Umbilical cord (tissue), 2 donors: ENCODE measurements around the gene LCN15. TPM values are rescaled to one million over a fixed set of nuclear protein-coding genes. Genes with fewer than 3 reads are reported as not detected.

Experiments
- DNase-seq: peaks from one replicate; pipeline ENCODE4 v3.0.0-alpha.2; 2015; ENCODE audit warnings: low spot score
- total RNA-seq: library from RNA; depleted of rRNA; stranded (reverse); fragments of >200 nt; gene quantifications from one replicate; pipeline ENCODE4 v1.2.3, GENCODE V29; 2014; ENCODE audit warnings: low replicate concordance; ENCODE audit not compliant: insufficient read depth

The LCN15 gene
- total RNA-seq, 1 donor from 2014 or later: 2.2 TPM

DNA sequence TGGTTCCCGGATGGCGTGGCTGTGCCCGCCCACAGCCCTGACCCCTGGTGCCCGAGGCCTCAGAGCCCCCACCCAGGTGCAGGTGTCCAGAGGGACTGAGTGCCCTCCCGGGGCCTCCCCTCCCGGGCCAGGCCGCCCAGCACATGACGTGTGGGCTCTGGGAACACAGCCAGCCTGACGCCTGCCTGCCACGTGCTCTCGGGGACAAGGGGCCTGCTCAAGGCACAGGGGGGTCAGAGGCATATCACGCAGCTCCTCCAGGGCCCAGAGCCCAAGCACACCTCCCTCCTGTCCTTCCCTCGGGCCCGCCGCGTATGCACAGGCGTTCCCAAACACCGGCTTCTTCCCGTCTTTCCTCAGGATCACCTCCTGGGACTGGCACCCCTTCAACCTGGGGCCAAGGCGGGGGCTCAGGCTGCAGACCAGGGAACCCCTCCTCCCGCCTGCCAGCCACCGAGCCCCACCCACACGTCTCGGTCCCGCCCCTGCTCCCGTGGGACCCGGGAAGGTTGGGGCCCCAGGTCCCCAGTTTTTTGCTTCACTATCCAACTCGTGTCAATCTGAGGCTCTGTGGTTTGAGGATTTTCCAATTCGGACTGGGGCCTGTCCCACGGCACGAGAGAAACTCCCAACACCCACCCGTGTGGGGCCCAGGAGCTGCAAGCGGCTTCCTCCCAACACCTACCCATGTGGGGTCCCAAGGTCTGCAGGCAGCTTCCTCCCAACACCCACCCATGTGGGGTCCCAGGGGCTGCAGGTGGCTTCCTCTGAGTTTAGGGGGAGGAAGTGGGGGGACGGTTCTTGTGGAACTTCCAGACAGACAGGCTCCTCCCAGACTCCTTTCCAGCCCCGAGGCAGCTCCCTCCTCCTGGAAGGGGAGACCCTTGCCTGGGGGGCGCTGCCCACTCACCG, 23.1 kb downstream of the LCN15 start:
- DNase-seq: peak; percentile 40

DNA sequence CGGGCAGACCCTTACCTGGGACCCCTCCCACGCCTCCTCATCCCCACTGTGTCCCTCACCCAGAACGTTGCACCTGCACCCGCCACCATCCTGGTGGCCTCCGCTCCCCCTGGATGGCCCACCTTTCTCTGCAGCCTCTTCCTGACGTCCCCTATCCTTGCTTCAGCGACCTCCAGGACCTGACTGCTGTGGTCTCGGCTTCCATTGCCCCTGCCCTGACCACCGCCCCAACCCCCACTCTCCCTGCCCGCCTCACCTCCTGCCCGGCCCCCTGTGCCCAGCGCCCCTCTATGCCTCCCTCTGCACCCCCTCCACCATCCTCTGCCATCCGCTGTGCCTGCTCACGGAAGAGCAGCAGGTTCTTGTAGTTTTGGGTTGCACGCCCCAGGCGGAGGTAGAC, 23.8 kb downstream of the LCN15 start:
- DNase-seq: no peak

DNA sequence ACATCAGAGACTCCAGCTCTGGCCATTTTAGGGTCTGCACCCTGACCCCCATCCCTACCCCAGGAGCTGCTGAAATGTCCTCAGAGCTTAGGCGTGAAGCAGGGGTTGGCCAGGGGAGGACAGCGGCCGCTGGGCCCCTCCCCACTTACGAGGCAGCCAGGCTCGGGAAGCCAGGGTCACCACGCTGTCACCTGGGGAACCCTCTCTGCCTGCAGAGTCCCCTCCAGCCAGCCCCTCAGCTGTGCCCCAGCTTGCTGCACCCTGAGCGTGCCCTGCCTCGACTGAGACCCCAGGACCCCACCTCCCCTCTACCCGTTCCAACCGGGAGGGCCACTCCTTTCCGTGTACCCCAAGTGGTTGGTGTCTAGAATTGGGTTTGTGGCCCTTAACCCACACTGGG, 24.2 kb downstream of the LCN15 start:
- no peak for DNase-seq

DNA sequence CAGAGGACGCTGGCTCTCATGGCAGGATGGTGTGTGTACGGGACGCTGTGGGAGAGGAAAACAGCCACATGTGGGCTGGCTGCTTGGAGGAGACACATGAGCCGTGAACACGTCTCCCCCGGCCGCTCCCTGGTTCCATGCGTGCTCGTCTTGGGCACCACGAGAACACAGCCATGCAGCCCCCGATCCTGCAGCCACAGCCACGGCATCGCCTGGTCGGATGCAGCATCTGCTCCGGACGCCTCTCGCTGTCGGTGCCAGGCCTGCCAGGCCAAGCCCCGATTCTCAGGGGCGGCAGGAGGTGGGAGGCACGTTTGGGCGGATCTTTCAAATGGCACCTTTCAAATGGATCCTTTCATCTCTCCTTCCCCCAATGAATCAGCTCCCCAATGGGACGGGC, 24.8 kb downstream of the LCN15 start:
- no peak for DNase-seq

DNA sequence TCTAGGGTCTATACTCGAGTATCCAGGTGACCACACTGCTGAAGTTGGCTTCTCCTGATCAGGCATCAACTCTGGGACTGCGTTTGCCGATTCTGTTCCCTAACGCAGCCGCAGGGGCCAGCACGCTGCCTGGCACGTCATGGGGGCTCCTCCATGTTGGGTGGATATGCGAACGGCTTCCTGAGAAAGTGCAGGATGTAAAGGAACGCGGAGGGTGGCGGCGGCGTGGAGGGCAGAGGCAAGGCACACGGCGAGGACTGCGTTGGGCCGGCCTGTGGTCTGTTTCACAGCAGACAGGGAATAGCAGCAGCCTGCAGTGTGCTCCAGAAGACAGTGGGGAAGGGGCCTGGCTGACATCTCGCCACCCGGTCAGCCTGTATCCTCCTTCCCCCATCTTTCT, 25.4 kb downstream of the LCN15 start:
- no peak for DNase-seq

DNA sequence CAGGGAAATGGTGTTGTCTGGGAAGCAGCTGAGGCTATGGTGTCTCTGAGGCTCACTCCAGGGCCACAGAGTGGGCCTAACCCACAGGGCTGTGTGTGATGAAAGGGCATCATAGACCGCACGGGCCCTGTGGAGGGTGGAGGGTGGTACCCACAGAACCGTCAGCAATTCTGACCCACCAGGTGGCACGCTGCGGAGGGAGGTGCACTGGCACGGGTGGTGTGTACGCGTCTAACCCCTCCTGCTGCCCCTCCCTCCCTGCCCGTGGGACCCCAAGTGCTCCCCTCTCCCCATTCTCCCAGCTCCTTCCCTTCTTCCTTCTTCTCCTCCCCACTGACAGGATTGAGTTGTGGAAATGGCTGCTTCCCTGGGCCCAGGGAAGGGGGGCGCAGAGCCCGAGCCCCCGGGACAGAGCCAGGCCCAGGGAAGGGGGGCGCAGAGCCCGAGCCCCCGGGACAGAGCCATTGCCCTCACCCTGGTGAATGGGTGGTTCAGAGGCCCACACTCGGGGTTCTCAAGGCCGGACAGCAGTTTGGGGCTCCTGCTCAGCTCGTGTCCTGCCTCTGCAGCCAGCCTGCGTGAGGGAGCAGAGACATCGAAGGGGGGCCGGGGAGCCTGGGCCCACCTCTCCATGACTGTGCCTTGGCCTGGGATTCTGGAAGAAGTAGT, 28.4 kb downstream of the LCN15 start:
- DNase-seq: no peak

DNA sequence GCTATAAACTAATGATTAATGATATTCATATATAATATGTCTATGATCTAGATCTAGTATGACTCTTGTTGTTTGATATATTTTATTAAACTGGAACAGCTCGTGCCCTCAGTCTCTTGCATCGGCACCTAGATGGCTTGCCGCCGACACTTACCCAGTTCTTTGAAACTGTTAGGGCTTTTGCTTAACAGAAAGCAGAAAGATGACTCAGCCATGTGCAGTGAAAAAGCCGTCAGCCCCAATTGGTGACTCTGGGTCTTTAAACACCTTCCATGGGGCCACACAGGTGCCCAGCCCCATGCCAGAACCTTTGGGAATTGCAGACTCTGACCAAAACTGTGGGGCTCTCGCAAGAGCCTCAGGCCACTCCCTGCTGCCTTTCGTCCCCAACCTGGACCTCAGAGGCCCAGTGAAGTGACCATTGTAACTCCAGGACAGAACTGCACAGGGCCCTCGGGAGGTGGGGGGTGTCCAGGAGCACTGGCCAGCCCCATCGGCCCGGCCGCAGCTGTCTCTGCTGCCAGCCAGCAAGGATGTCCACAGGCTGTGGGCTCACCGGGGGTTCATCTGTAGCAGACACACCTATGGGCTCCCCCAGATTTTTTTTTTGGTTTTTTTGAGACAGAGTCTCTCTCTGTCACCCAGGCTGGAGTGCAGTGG, 29.4 kb downstream of the LCN15 start:
- no peak for DNase-seq

DNA sequence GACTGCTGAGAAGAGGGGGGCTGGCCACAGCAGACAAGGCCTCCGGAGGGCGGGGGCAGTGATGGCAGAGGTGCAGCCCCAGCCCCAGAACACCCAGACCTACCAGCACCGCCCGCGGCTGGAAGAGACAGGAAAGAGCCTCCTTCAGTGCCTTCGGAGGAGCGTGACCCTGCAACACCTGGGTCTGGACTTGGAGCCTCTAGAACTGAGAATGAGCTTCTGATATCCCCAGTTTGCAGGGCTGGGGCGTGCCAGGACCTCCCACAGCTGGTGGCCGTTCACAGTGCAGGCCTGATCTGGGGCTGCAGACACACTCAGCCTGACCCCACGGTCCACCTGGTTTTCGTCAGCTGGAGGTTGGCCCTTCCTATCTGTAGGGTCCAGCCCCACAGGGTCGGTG, 30.7 kb downstream of the LCN15 start:
- no peak for DNase-seq

DNA sequence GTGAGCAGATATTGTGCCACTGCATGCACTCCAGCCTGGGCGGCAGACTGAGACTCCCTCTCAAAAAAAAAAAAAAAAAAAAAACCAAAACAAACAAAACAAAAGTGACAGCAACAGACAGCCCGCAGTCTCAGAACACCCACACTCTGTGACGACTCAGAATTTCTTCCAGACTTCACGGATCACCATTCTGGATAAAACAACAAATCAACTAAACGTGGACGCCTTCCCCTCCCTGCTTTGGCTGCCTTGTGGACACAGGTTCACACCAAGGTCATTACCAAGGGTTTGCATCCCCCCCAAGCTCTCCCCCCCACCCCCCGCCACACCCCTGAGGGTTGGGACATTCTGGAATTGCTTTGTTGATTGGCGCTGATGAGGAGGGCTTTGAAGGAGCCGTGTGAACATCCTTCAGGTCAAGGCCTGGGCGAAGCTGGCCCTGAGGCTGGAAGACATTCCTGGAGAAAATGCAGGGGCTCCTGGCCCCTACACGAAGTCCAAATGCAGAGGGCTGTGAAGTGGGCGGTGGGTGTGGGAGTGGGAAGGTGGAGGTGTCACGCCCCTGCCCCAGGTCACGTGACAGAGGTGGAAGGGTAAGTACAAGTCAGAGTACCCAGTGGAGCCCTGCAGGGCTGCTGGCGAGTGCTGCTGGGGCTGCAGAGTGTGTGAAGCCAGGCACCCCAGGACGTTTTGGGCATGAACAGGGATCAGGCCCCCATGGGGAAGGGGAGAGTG, 31.7 kb downstream of the LCN15 start:
- DNase-seq: no peak

DNA sequence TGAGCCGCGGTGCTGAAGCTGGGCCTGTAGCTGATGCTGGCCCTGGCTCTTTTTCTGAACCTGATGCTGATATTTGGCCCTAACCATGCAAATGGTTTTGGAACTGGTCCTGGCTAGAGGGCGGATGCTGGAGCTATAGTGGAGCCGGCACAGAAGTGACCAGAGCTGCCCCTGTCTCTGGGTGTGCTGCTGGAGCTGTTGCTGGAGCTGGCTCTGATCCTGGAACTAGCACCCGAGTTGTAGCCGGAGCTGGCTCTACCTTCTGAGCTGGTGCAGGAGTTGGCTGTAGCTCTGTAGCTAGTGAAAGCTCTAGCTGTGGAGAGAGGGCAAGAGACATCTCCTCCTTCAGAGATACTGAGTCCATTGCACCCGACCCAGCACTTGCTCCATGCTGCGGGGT, 34.4 kb downstream of the LCN15 start:
- no peak for DNase-seq

DNA sequence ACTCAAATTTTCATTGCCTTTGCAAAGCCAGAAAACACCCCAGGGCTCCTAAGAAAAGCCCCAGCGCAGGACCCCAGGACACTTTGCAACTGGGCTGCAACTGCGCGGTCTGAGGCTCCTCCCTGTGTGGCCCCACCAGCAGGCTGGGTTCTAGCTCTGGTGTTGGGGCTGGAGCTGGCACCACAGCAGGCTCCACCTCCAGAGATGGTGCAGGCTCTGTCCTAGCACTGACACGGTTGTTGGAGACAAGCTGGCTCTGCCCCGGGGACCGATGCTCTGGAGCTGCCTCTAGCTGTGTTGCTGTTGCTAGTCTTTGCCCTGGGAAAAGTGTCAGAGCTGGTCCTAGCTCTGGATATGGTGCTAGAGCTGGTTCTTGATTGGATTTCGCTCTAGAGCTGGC, 35.2 kb downstream of the LCN15 start:
- DNase-seq: no peak

DNA sequence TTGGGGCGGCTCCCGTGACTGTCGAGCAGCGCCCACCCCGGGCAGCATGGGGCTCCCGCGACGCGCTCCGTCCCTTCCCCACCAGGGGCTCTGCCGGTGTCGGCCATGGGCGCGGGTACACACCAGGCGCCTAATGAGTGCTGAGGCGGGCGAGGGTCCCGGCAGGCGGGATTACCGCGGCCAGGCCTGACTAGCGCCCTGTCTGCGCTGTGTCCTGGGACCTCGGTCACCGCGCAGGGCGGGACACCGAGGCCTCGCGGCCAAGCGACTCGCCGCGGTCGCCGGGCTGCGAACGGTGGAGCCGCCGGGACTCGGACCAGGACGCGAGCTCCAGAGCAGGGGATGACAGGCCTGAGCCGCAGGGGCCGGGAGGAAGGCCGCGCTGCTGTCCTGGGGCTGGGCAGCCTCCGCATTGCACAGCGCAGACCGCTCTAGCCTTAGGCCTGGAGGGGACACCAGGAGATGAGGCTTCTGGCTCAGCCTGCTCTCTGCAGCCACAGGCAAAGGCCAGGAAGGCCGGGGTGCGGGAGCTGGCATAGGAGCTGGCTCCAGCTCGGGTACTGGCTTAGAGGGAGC, 35.7 kb downstream of the LCN15 start:
- DNase-seq: no peak

DNA sequence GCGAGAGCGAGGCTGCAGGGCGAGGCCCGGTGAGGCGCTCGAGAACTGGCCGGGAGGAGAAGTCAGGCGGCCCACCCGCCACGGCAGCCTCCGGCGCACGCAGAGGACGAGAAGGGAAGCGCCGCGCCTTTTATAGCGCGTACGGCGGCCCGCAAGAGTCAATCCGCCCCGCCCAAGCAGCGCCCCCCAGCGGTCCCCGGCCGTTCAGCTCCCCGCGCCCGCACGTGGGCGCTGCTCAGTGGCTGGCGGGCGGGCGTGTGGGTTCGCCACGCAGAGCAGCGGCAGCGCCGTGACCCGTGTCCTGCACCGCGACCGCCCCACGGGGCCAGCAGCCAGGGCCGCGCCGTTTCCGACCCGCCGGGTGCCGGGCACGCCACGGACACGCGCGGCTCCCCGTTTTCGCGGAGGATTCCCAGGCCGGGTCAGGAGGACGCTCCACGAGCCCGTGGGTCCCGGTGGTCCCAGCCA, 36.2 kb downstream of the LCN15 start:
- DNase-seq: peak; percentile 76

DNA sequence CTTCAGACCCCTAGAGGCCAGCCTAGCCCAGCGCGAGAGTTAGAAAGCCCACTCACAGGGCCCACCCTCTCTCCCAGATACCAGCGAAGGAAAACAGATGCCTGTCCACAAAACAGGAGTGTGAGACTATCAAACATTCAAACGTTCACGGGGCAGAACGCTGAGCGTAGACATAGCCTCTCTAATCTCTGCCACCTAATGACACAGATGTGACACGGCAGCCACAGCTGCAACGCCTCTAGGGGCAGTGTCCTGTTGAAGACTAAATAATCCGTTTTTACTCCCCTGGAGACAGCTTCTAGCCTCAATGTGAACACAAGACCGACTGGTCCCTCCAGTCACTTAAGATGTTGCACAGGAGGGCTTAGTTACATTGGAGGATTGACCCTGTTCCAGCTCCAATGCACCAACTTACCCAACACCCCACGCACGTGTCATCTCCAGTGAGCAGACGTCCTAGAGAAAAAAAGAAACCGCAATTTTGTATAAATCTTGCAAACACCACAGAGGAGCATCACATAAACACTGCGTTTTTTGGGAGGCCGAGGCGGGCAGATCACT, 37.6 kb downstream of the LCN15 start:
- DNase-seq: no peak

DNA sequence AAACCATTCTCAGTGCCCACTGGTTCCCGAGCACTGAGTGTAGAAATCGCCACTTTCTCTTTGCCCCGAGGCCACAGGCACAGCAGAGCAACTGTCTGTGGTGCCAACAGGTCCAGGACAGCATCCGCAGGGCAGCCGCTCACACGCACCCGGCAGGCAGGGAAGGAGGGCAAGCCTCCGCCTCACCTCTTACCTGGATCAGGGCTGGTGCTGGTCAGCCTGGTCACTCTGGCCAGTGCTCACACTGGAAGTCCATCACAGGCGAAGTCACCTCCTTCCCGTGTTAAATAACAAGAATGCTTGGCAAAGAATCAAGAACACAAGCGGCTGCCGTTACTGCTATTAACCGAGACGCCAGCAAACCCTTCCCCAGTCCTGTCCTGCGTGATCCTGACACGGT, 38.2 kb downstream of the LCN15 start:
- no peak for DNase-seq

DNA sequence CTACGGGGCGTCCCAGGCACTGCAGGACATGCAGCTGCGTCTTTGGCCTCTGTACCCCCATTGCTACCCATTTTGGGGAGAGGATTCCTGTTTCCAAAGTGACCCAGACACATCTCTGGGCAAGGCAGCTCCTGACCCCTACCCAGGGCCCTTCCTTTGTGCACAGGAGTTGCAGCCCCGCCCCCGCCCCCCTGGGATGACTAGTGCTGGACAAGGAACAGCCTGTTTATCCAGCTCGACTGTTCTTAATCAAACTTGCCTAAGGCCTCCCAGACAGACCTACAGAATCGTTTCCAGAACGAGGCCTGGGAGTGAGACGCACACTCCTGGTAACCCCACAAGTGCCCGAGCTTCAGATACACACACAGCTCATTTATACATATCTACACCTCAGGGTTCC, 38.7 kb downstream of the LCN15 start:
- DNase-seq: peak; percentile 54

DNA sequence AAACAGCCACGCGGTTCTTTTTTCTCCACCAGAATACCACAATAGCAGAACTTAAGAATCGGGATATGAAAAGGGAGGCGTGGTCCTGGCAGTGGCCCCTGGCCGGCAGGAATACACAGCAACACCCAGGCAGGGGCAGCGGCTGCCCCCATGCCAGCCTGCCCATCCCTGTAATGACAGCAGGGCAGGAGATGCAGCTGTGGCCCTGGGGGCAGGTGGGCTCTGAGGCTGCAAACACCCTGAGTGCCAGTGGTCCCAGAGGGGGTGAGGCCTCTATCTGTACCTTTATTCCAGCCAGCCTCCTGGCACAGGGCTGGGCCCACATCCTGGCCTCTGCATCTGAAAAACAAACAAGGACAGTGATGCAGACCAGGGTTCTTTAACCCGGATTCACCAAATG, 39.5 kb downstream of the LCN15 start:
- no peak for DNase-seq

DNA sequence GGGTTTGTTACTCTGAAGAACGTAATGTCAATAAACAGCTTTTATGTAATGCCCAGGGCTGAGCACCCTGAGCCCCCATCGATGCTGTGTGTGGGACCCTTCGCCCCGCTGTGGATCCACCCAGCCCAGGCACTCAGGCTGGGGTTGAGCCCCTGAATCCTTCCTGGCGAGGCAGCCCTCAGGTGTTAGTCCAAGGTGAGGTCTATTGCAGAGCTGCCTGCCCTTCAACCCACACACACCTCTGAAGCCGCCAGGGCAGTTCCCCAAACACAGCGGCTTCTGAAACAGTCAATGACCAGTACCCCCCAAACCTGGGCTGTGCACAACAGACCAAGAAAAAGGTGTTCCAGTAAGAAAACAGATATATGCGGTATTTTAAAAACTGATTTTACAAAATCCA, 40.3 kb downstream of the LCN15 start:
- no peak for DNase-seq

DNA sequence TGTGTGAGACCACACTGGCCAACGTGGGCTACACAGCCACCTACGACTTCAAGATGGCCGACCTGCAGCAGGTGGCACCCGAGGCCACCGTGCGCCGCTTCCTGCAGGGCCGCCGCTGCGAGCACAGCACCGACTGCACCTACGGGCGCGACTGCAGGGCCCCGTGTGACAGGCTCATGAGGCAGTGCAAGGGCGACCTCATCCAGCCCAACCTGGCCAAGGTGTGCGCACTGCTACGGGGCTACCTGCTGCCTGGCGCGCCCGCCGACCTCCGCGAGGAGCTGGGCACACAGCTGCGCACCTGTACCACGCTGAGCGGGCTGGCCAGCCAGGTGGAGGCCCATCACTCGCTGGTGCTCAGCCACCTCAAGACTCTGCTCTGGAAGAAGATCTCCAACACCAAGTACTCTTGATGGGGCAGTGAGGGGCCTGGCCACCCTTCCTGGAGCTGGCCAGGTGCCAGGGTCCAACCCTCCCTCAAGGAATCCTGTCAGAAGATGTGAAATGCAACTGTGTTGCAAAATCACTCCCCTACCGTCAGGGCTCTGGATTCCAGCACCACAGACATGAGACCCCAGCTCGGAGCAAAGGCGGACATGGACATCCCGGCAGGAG, 40.8 kb downstream of the LCN15 start:
- DNase-seq: no peak

DNA sequence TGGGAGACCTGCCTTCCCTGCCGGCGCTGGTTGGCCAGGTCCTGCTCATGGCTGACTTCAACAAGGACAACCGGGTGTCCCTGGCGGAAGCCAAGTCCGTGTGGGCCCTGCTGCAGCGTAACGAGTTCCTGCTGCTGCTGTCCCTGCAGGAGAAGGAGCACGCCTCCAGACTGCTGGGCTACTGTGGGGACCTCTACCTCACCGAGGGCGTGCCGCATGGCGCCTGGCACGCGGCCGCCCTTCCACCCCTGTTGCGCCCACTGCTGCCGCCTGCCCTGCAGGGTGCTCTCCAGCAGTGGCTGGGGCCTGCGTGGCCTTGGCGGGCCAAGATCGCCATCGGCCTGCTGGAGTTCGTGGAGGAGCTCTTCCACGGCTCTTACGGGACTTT, 41.4 kb downstream of the LCN15 start:
- no peak for DNase-seq
